ENCODE results near the gene EGR4.
A peak's percentile ranks its signal among the peaks of the same experiment; 100 is the strongest.

The EGR4 gene

DNA sequence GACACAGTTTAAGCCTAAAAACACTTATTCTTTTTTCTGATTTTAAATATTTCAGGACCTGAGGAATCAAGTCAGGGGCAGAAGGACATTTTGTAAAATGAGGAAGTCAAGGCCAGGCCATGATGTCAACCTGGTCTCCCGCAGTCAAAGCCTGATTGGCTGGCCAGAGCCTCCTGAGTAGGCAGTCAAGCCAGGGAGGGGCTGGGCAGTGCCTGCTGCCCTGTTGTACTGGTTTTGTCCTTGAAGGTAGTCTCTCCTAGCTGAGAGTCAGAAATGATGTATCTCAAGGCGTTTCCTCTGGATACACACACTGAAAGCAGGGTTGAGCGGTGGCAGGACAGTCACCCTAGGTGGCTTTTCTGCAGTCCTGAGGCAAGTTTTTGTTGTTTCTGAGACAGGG is 39.4 kb downstream of the EGR4 start:
- TF ChIP-seq, protein P1, sequence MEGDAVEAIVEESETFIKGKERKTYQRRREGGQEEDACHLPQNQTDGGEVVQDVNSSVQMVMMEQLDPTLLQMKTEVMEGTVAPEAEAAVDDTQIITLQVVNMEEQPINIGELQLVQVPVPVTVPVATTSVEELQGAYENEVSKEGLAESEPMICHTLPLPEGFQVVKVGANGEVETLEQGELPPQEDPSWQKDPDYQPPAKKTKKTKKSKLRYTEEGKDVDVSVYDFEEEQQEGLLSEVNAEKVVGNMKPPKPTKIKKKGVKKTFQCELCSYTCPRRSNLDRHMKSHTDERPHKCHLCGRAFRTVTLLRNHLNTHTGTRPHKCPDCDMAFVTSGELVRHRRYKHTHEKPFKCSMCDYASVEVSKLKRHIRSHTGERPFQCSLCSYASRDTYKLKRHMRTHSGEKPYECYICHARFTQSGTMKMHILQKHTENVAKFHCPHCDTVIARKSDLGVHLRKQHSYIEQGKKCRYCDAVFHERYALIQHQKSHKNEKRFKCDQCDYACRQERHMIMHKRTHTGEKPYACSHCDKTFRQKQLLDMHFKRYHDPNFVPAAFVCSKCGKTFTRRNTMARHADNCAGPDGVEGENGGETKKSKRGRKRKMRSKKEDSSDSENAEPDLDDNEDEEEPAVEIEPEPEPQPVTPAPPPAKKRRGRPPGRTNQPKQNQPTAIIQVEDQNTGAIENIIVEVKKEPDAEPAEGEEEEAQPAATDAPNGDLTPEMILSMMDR (IDR thresholded peaks at IDR 0.05) = no peak

DNA sequence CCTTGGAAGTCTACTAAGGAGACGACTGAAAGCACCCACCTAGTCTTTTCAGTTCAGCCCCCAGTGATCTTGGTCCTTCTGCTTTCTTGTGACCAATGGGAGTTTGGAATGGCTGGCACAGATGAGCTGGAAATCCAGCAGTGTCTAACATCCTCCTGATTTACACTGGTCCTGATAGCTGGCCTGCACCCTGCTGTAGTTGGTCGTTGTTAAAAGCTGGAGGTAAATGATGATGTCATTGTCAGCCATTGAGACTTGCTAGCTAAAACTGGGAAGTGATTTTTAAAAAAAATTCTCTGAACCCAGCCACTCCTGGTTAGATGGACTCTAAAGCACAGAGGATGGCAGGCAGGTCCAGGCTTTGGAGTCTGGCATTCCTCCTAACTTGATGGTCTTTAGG is 39.9 kb downstream of the EGR4 start:
- no peak for DNase-seq
- Mint-ChIP-seq H3K9me3 (no peaks in the 10 kb centered on the region), H3K4me3 (no peak overlapping the region), H3K4me1 (no peaks in the 10 kb centered on the region), H3K36me3 (ENCODE audit: low read depth) (peaks cover 41% of the 10 kb centered on the region), H3K27ac (peak overlapping the region; percentile 79), H3K27me3 (ENCODE audit: low read depth, poor library complexity) (peaks cover 3% of the 10 kb centered on the region)
- TF ChIP-seq, protein P1 (IDR thresholded peaks at IDR 0.05) = no peak

More for the DNA sequence above, 39.4 kb downstream of the EGR4 start:
- no peak overlapping the region for H3K4me3 Mint-ChIP-seq
- peaks cover 37% of the 10 kb centered on the region for H3K36me3 Mint-ChIP-seq (ENCODE audit: low read depth)
- peaks cover 3% of the 10 kb centered on the region for H3K27me3 Mint-ChIP-seq (ENCODE audit: low read depth, poor library complexity)
- H3K27ac Mint-ChIP-seq = no peak overlapping the region
- no peaks in the 10 kb centered on the region for H3K4me1 Mint-ChIP-seq
- H3K9me3 Mint-ChIP-seq = no peaks in the 10 kb centered on the region
- DNase-seq = no peak

DNA sequence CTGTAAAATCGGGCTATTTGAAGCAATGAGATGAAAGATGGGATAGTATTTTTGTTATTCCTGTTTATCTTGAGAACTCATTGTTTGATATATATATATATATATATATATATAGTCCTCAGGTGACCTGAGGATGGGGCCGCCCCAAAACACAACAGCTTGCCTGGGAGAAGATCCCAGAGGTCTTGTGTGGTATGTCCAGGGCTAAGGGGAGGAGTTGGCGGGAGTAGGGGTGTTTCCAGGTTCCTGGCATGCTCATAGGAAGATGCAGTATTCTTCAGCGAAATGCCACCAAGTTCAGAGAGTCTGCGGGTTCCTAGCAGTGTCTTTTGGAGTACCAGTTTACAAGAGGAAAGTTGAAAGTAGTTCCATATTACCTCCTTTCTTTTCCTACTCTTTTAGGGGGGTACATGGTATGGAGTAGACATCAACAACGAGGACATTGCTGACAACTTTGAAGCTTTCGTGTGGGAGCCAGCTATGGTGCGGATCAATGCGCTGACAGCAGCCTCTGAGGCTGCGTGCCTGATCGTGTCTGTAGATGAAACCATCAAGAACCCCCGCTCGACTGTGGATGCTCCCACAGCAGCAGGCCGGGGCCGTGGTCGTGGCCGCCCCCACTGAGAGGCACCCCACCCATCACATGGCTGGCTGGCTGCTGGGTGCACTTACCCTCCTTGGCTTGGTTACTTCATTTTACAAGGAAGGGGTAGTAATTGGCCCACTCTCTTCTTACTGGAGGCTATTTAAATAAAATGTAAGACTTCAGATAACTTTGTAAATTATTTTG is 40.9 kb downstream of the EGR4 start:
- H3K27ac Mint-ChIP-seq = peak overlapping the region; percentile 51
- H3K27me3 Mint-ChIP-seq (ENCODE audit: low read depth, poor library complexity) = peaks cover 3% of the 10 kb centered on the region
- peaks cover 45% of the 10 kb centered on the region for H3K36me3 Mint-ChIP-seq (ENCODE audit: low read depth)
- no peak for DNase-seq
- H3K9me3 Mint-ChIP-seq = no peaks in the 10 kb centered on the region
- H3K4me1 Mint-ChIP-seq = no peaks in the 10 kb centered on the region
- no peak overlapping the region for H3K4me3 Mint-ChIP-seq
- TF ChIP-seq, protein P1 (IDR thresholded peaks at IDR 0.05) = no peak

DNA sequence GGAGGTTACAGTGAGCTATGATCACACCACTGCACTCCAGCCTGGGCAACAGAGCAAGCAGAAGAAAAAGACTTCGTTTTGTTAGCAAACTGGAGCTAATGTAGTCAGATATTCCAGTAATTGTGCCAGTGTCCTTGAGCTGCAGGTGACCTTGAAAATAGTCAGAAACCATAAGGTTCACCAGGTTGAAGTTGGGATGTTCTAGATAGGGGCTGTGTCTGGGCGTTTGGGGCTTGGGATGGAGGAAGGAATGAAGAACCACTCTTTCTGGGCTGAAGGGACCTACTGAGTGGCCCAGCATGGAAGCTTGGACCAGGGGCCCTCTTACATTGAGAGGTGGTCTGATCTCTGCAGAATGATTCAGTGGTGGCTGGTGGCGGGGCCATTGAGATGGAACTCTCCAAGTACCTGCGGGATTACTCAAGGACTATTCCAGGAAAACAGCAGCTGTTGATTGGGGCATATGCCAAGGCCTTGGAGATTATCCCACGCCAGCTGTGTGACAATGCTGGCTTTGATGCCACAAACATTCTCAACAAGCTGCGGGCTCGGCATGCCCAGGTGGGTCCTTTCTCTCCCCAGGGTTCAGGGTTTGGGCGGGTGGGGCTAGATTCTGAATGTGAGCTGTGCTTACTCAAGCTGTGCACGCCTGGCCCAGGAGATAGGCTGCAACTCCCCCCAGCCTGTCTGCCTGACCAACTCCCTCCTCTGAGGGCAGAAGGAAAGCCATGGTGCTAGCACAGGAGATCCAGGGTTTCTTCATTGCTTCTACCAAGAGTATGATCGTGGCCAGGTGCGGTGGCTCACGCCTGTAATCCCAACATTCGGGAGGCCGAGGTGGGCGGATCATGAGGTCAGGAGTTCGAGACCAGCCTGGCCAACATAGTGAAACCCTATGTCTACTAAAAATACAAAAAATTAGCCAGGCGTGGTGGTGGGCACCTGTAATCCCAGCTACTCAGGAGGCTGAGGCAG is 42.2 kb downstream of the EGR4 start:
- DNase-seq = no peak
- H3K4me1 Mint-ChIP-seq = no peaks in the 10 kb centered on the region

DNA sequence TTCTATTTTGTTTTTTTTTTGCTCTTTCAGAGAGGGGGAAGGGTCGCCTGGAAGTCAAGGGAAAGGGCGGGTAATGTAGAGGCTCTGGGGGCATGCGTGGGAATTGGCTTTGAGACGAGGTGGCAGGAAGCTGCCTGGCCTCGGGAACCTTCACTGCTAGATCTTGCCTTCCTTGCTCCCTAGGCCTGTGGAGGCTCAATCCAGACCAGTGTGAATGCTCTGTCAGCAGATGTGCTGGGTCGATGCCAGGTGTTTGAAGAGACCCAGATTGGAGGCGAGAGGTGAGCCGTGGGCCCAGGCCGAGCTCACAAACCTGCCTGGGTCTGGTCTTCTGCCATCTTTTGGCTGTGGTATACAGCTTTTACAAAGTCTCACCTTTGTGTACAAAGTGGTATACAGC is 43.7 kb downstream of the EGR4 start:
- Mint-ChIP-seq H3K4me3 (no peak overlapping the region), H3K9me3 (no peaks in the 10 kb centered on the region), H3K4me1 (no peaks in the 10 kb centered on the region), H3K27me3 (ENCODE audit: low read depth, poor library complexity) (peaks cover 3% of the 10 kb centered on the region), H3K36me3 (ENCODE audit: low read depth) (peaks cover 66% of the 10 kb centered on the region), H3K27ac (no peak overlapping the region)
- TF ChIP-seq, protein P1 (IDR thresholded peaks at IDR 0.05) = no peak
- DNase-seq = no peak

More for the DNA sequence above, 42.2 kb downstream of the EGR4 start:
- Mint-ChIP-seq H3K27me3 (ENCODE audit: low read depth, poor library complexity) (peaks cover 3% of the 10 kb centered on the region), H3K36me3 (ENCODE audit: low read depth) (peaks cover 57% of the 10 kb centered on the region), H3K27ac (peak overlapping the region; percentile 54), H3K9me3 (no peaks in the 10 kb centered on the region), H3K4me3 (no peak overlapping the region)
- TF ChIP-seq, protein P1 (IDR thresholded peaks at IDR 0.05) = no peak

Measured in nephron progenitor cell (in vitro differentiated cells).